GM12891 (cell line): Measurements from ENCODE around the gene MAPRE3.
A peak's percentile ranks its signal among the peaks of the same experiment; 100 is the strongest.
"Not testable (repeated sequence)": the region's sequence is repeated elsewhere in the genome, so short reads cannot be mapped to it uniquely, and the experiment has no call there.

Experiments
- DNase-seq: peaks from one replicate; pipeline ENCODE4 v3.0.0; 2011; ENCODE audit warnings: low spot score; ENCODE audit not compliant: insufficient read length
- FAIRE-seq: peaks from 2 replicates; lab custom pipeline; 2011; peaks lifted over from hg19 to GRCh38; lab: Jason Lieb, UNC
- PAX5 ChIP-seq: IDR thresholded peaks from 2 replicates; pipeline ENCODE4 v1.6.1; 2011; ENCODE audit warnings: low read length, moderate library complexity, mild to moderate bottlenecking; ENCODE audit not compliant: insufficient read depth, severe bottlenecking
- POLR2A ChIP-seq: IDR thresholded peaks from 2 replicates; pipeline ENCODE4 v1.6.1; 2011; ENCODE audit warnings: low read depth, low read length, control low read depth
- POLR2AphosphoS5 ChIP-seq: IDR thresholded peaks from 2 replicates; pipeline ENCODE4 v1.6.1; 2011; ENCODE audit warnings: low read depth, low read length, control low read depth
- POU2F2 ChIP-seq: IDR thresholded peaks from 2 replicates; pipeline ENCODE4 v1.6.1; 2011; ENCODE audit warnings: low read depth, mild to moderate bottlenecking, control low read depth, low read length, moderate library complexity
- SPI1 ChIP-seq: IDR thresholded peaks from 2 replicates; pipeline ENCODE4 v1.6.1; 2011; ENCODE audit warnings: low read depth, low read length, control low read depth
- TAF1 ChIP-seq: IDR thresholded peaks from 2 replicates; pipeline ENCODE4 v1.6.1; 2011; ENCODE audit warnings: low read depth, low read length, control low read depth

MAPRE3 gene

DNA sequence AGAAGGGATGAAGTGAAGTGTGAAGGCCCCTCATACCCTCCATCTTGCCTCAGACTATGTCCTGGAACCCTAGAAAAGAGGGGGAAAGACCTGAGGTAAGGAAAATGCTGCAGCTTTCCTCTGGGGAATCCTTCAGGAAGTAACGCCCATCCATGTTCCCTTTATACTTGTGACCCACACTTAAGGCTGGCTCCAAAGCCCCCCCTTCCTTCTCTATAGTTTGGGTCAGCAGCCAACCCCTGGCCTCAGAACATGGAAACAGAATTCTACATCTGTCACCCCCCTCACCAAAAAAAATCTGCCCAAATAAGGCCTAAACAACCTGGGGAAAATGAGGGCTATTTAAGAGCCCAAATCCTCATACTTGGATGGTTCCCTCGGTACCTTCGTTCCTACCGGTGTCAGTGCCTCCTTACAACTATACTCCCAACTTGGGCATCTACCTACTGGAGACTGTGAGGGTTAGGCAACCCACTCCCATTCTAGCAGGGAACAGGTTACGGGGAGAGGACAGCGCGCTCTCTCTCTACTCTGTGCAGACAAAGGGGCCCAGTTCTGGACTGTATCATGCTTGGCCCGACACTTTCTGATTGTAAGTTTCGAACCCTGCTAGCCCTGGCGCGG, 100.3 kb downstream of the MAPRE3 start:
- TF ChIP-seq TAF1 (no peak), POU2F2 (no peak), POLR2AphosphoS5 (no peak), POLR2A (no peak), SPI1 (no peak), PAX5 (no peak)
- DNase-seq = no peak
- no peak for FAIRE-seq

GRCh38 chr2:27071277-27071989, 101.0 kb downstream of the MAPRE3 start, which contains the start of gene OST4:
Gene OST4, minus strand, starts transcription at chr2:27071654.
- TF ChIP-seq POLR2A (peak; percentile 88), SPI1 (no peak), PAX5 (peak; percentile 17), TAF1 (0 out of 2 replicates have a peak, but pooled peaks have one; percentile 64), POLR2AphosphoS5 (peak; percentile 87), POU2F2 (no peak)
- FAIRE-seq (peak; percentile 97), DNase-seq (peak; percentile 98)

GRCh38 chr2:27071990-27072830, 101.8 kb downstream of the MAPRE3 start:
- FAIRE-seq = peak; percentile 23
- DNase-seq = no peak
- TF ChIP-seq POU2F2 (no peak), SPI1 (no peak), POLR2A (no peak)

DNA sequence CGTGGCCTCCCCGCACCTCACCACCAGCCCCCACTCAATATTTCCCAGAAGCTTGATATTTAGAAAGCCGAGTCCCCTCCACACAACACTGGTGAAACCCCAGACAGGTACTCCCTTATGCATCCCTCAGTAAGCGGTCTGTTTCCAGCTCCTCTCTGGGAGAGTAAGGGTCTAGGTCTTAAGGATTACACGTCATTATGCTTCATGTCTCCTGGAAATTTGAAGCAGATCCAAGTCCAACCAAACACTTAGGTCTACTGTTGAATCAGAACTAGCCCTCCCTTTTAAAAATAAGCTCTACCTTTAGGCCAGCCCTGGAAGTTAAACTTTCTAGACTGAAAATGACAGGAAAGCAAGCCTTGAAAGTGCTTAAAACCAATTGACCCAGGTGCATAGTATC, 102.5 kb downstream of the MAPRE3 start:
- TF ChIP-seq POU2F2 = no peak
- TF ChIP-seq POLR2A = no peak
- no peak for TF ChIP-seq PAX5
- TF ChIP-seq TAF1 = no peak
- no peak for TF ChIP-seq POLR2AphosphoS5
- TF ChIP-seq SPI1 = no peak
- DNase-seq (no peak), FAIRE-seq (no peak)

- TF ChIP-seq POLR2AphosphoS5 (no peak), PAX5 (no peak), POU2F2 (no peak), TAF1 (no peak), SPI1 (no peak), POLR2A (no peak)
- DNase-seq (no peak), FAIRE-seq (no peak)
These were observed 103.3 kb downstream of the MAPRE3 start for GRCh38 chr2:27073782-27074181.

GRCh38 chr2:27074738-27075565, 104.5 kb downstream of the MAPRE3 start:
- TF ChIP-seq SPI1 (peak; percentile 38), TAF1 (no peak), PAX5 (no peak), POLR2A (no peak), POLR2AphosphoS5 (no peak)
- FAIRE-seq (peak; percentile 5), DNase-seq (no peak)

DNA sequence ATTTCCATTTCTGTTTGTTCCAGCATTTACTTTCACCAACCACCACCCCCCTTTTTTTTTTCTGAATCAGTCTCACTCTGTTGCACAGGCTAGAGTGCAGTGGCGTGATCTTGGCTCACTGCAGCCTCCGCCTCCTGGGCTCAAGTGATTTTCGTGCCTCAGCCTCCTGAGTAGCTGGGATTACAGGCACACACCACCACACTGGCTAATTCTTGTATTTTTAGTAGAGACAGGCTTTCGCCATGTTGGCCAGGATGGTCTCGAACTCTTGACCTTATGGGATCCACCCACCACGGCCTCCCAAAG, 105.1 kb downstream of the MAPRE3 start:
- FAIRE-seq, DNase-seq: not testable (repeated sequence)

- no peak for TF ChIP-seq POU2F2
- no peak for TF ChIP-seq TAF1
- TF ChIP-seq POLR2AphosphoS5 = no peak
- TF ChIP-seq PAX5 = no peak
- TF ChIP-seq SPI1 = no peak
- no peak for TF ChIP-seq POLR2A
- FAIRE-seq (peak; percentile 45), DNase-seq (no peak)
These were observed 105.9 kb downstream of the MAPRE3 start for GRCh38 chr2:27076323-27076722.
